ENCODE results near the gene MDH1.
"Not testable (repeated sequence)": the region's sequence is repeated elsewhere in the genome, so short reads cannot be mapped to it uniquely, and the experiment has no call there.

Gene MDH1

GRCh38 chr2:63622751-63623150 lies 34.0 kb downstream of the MDH1 start (continued):
- no peak for TF ChIP-seq ZNF639 (tag by site-specific recombination; IDR thresholded peaks at IDR 0.05)
- TF ChIP-seq ZFP3 (tag by site-specific recombination; IDR thresholded peaks at IDR 0.05; ENCODE audit: low read depth): no peak
- no peak for TF ChIP-seq ZNF350 (tag by site-specific recombination; IDR thresholded peaks at IDR 0.05)
- TF ChIP-seq ZNF10 (tag by site-specific recombination; IDR thresholded peaks at IDR 0.05): no peak

GRCh38 chr2:63623763-63624162 lies 35.0 kb downstream of the MDH1 start:
- POLR2A ChIA-PET; CTCF ChIA-PET; H3K9me3 ChIP-seq (ENCODE audit: control insufficient read depth, insufficient read depth, low read depth, low read length); H3K4me3 ChIP-seq (ENCODE audit: low read depth, low read length); H3K27ac ChIP-seq (ENCODE audit: extremely low read depth, low read depth, low read length); H3K4me1 ChIP-seq (ENCODE audit: control insufficient read depth, insufficient read depth, low read length); H3K36me3 ChIP-seq (ENCODE audit: control insufficient read depth in 2 of 2, insufficient read depth in 1 of 2, low read length in 2 of 2): not testable (repeated sequence)

- POLR2A ChIA-PET: no interaction called here
- H3K36me3 ChIP-seq (ENCODE audit: control insufficient read depth in 2 of 2, insufficient read depth in 1 of 2, low read length in 2 of 2): no peaks in the 10 kb centered on the region
- CTCF ChIA-PET: no interaction called here
- no peak for TF ChIP-seq ZNF645 (tag by site-specific recombination; IDR thresholded peaks at IDR 0.05)
- TF ChIP-seq PRDM4 (tag by site-specific recombination; IDR thresholded peaks at IDR 0.05): no peak
- no peak for TF ChIP-seq ZNF121 (tag by site-specific recombination; IDR thresholded peaks at IDR 0.05)
- TF ChIP-seq ZNF311 (tag by site-specific recombination; IDR thresholded peaks at IDR 0.05; ENCODE audit: borderline replicate concordance): no peak
- TF ChIP-seq ZNF530 (tag by site-specific recombination; IDR thresholded peaks at IDR 0.05; ENCODE audit: low read depth): no peak
- no peak for TF ChIP-seq ZNF223 (tag by site-specific recombination; IDR thresholded peaks at IDR 0.05)
- TF ChIP-seq KLF17 (tag by site-specific recombination; IDR thresholded peaks at IDR 0.05): no peak
- TF ChIP-seq ZNF626 (tag by site-specific recombination; IDR thresholded peaks at IDR 0.05): no peak
- no peak for TF ChIP-seq ZBTB49 (tag by site-specific recombination; IDR thresholded peaks at IDR 0.05; ENCODE audit: low read depth)
- TF ChIP-seq KLF16 (tag by site-specific recombination; IDR thresholded peaks at IDR 0.05): no peak
- TF ChIP-seq ZNF202 (tag by site-specific recombination; IDR thresholded peaks at IDR 0.05; ENCODE audit: borderline replicate concordance): no peak
- no peak for TF ChIP-seq BCL11A (tag by site-specific recombination; IDR thresholded peaks at IDR 0.05; ENCODE audit: low read depth)
- TF ChIP-seq ZNF621 (tag by site-specific recombination; IDR thresholded peaks at IDR 0.05): no peak
- TF ChIP-seq ZNF449 (tag by site-specific recombination; IDR thresholded peaks at IDR 0.05): no peak
- no peak for TF ChIP-seq CTCF (tag by site-specific recombination; IDR thresholded peaks at IDR 0.05)
- TF ChIP-seq ZNF157 (tag by site-specific recombination; IDR thresholded peaks at IDR 0.05): no peak
- TF ChIP-seq BCL11B (tag by site-specific recombination; IDR thresholded peaks at IDR 0.05; ENCODE audit: low read depth): no peak
Observed at GRCh38 chr2:63627866-63628265, 39.1 kb downstream of the MDH1 start.

More at GRCh38 chr2:63627866-63628265, 39.1 kb downstream of the MDH1 start:
- H3K9me3 ChIP-seq (ENCODE audit: control insufficient read depth, insufficient read depth, low read depth, low read length): no peaks in the 10 kb centered on the region
- no peak overlapping the region for H3K4me3 ChIP-seq (ENCODE audit: low read depth, low read length)
- H3K4me1 ChIP-seq (ENCODE audit: control insufficient read depth, insufficient read depth, low read length): no peaks in the 10 kb centered on the region
- no peak overlapping the region for H3K27ac ChIP-seq (ENCODE audit: extremely low read depth, low read depth, low read length)

All from HEK293 (cell line).